MM.1S (cell line): ENCODE data around the gene AGAP1.

Experiments
- DNase-seq: peaks from one replicate; pipeline ENCODE4 v3.0.0-alpha.2; 2015
- H2AFZ ChIP-seq: fragments of 300-600 bp; sonication (generic); 2 replicates; pipeline ENCODE4 v1.6.0; 2016; ENCODE audit warnings: antibody characterized with exemption, low read length
- H3F3A ChIP-seq: fragments of 300-600 bp; sonication (generic); 2 replicates; pipeline ENCODE4 v1.6.1; 2016; ENCODE audit warnings: mild to moderate bottlenecking, antibody characterized with exemption, low read length, moderate library complexity, mixed read lengths; ENCODE audit not compliant: insufficient read depth
- H3K27ac ChIP-seq: fragments of 300-600 bp; sonication (generic); 2 replicates; pipeline ENCODE4 v1.5.1; 2016; ENCODE audit warnings: mild to moderate bottlenecking, low read length
- H3K27me3 ChIP-seq: fragments of 300-600 bp; sonication (generic); replicated peaks from 2 replicates; pipeline ENCODE4 v1.6.0; 2016; ENCODE audit warnings: low read length; ENCODE audit not compliant: insufficient read depth
- H3K36me3 ChIP-seq: fragments of 300-600 bp; sonication (generic); replicated peaks from 2 replicates; pipeline ENCODE4 v1.6.1; 2016; ENCODE audit warnings: mild to moderate bottlenecking, low read length, mixed read lengths; ENCODE audit not compliant: insufficient read depth
- H3K4me1 ChIP-seq: fragments of 300-600 bp; sonication (generic); 2 replicates; pipeline ENCODE4 v1.6.1; 2016; ENCODE audit warnings: low read length, mixed read lengths
- H3K4me2 ChIP-seq: fragments of 300-600 bp; sonication (generic); 2 replicates; pipeline ENCODE4 v1.6.0; 2016; ENCODE audit warnings: low read depth, low read length
- H3K4me3 ChIP-seq: fragments of 300-600 bp; sonication (generic); 2 replicates; pipeline ENCODE4 v1.5.1; 2016; ENCODE audit warnings: low read length, mixed read lengths
- H3K79me2 ChIP-seq: fragments of 300-600 bp; sonication (generic); 2 replicates; pipeline ENCODE4 v1.6.1; 2016; ENCODE audit warnings: mixed run types, low read length, mixed read lengths
- H3K9ac ChIP-seq: fragments of 300-600 bp; sonication (generic); 2 replicates; pipeline ENCODE4 v1.6.1; 2016; ENCODE audit warnings: low read length, mixed read lengths
- H3K9me2 ChIP-seq: fragments of 300-600 bp; sonication (generic); replicated peaks from 2 replicates; pipeline ENCODE4 v1.6.1; 2016; ENCODE audit warnings: mild to moderate bottlenecking, low read length, mixed read lengths; ENCODE audit not compliant: insufficient read depth
- H3K9me3 ChIP-seq: fragments of 300-600 bp; sonication (generic); replicated peaks from 2 replicates; pipeline ENCODE4 v1.6.1; 2016; ENCODE audit warnings: mild to moderate bottlenecking, low read length, mixed read lengths; ENCODE audit not compliant: insufficient read depth
- H4K20me1 ChIP-seq: fragments of 300-600 bp; sonication (generic); 2 replicates; pipeline ENCODE4 v1.6.1; 2016; ENCODE audit warnings: mild to moderate bottlenecking, low read length, moderate library complexity, mixed read lengths; ENCODE audit not compliant: insufficient read depth
- EZH2 ChIP-seq: fragments of 300-600 bp; sonication (generic); optimal IDR thresholded peaks from 2 replicates; pipeline ENCODE3; 2017; ENCODE audit warnings: low read depth, mild to moderate bottlenecking, antibody characterized with exemption, low read length, mixed read lengths
- EZH2phosphoT487 ChIP-seq: fragments of 300-600 bp; sonication (generic); IDR thresholded peaks from 2 replicates; pipeline ENCODE4 v1.6.1; 2018; ENCODE audit warnings: antibody characterized with exemption, low read length
- TF ChIP-seq, protein P1 (sequence below): fragments of 300-600 bp; sonication (generic); IDR thresholded peaks from 2 replicates; pipeline ENCODE4 v1.5.1; 2016; ENCODE audit warnings: antibody characterized with exemption, low read length, mixed read lengths

Gene AGAP1

DNA sequence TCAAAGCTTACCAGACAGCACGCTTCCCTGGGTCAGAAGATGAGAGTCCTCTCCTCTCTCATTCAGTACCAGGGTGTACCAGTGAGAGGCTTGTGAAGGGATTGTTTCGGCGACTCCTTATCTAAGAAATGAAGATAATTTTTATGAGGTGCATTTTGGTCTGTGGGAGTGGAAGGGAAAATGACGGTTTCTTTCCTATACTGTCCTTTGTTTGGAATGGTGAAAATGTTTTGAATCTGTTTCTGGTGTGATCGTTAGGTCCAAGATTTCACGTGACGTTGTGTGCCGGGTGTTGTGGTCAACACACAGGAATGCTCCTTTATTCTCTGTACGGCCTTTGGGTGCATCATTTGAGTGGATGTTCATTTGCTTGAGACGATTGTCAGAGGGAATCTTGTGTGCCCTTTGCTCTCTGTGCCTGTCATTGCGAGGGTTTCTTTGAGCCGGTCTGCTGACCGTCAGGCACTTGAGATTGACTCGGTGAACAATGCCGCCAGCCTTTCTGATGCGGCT, 183.5 kb downstream of the AGAP1 start:
- H2AFZ ChIP-seq, result no peak overlapping the region
- no peaks in the 10 kb centered on the region for H4K20me1 ChIP-seq
- H3K4me3 ChIP-seq, result no peak overlapping the region
- H3K27ac ChIP-seq, result no peak overlapping the region
- TF ChIP-seq, protein P1, sequence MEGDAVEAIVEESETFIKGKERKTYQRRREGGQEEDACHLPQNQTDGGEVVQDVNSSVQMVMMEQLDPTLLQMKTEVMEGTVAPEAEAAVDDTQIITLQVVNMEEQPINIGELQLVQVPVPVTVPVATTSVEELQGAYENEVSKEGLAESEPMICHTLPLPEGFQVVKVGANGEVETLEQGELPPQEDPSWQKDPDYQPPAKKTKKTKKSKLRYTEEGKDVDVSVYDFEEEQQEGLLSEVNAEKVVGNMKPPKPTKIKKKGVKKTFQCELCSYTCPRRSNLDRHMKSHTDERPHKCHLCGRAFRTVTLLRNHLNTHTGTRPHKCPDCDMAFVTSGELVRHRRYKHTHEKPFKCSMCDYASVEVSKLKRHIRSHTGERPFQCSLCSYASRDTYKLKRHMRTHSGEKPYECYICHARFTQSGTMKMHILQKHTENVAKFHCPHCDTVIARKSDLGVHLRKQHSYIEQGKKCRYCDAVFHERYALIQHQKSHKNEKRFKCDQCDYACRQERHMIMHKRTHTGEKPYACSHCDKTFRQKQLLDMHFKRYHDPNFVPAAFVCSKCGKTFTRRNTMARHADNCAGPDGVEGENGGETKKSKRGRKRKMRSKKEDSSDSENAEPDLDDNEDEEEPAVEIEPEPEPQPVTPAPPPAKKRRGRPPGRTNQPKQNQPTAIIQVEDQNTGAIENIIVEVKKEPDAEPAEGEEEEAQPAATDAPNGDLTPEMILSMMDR, result no peak
- no peak for TF ChIP-seq EZH2
- no peak for TF ChIP-seq EZH2phosphoT487
- no peaks in the 10 kb centered on the region for H3K4me1 ChIP-seq
- H3K9me3 ChIP-seq, result no peaks in the 10 kb centered on the region
- no peaks in the 10 kb centered on the region for H3K27me3 ChIP-seq
- no peak overlapping the region for H3K4me2 ChIP-seq
- H3K79me2 ChIP-seq, result peaks cover 92% of the 10 kb centered on the region
- no peaks in the 10 kb centered on the region for H3K9me2 ChIP-seq
- no peak for DNase-seq
- no peaks in the 10 kb centered on the region for H3F3A ChIP-seq
- no peak overlapping the region for H3K9ac ChIP-seq
- H3K36me3 ChIP-seq, result no peaks in the 10 kb centered on the region

DNA sequence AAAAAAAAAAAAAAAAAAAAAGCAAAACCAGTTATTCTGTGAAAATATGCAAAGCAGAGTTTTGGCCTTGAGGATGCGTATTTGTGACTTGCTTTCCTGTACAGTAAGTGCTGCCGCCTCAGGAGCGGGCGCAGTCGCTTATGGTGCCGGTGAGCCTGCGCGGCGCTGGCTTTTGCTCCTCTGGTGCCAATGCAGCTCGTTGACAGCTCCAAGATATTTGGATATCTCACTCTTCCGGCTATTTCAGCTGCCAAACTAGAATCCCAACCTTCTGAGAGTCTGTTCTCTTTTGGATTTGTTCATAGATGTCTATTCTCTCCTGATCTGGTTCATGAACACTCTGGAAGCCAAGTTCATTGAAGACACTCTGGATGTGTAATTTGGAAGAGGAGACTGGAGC, 184.1 kb downstream of the AGAP1 start:
- Histone ChIP-seq H2AFZ (no peak overlapping the region), H3K9me2 (no peaks in the 10 kb centered on the region), H3F3A (no peaks in the 10 kb centered on the region), H3K36me3 (no peaks in the 10 kb centered on the region), H3K4me1 (no peaks in the 10 kb centered on the region), H3K9ac (no peak overlapping the region), H3K79me2 (peaks cover 91% of the 10 kb centered on the region), H3K9me3 (no peaks in the 10 kb centered on the region), H3K27ac (no peak overlapping the region), H4K20me1 (no peaks in the 10 kb centered on the region), H3K27me3 (no peaks in the 10 kb centered on the region), H3K4me3 (no peak overlapping the region), H3K4me2 (no peak overlapping the region)
- no peak for DNase-seq
- TF ChIP-seq, protein P1, result no peak
- TF ChIP-seq EZH2 (no peak), EZH2phosphoT487 (no peak)

DNA sequence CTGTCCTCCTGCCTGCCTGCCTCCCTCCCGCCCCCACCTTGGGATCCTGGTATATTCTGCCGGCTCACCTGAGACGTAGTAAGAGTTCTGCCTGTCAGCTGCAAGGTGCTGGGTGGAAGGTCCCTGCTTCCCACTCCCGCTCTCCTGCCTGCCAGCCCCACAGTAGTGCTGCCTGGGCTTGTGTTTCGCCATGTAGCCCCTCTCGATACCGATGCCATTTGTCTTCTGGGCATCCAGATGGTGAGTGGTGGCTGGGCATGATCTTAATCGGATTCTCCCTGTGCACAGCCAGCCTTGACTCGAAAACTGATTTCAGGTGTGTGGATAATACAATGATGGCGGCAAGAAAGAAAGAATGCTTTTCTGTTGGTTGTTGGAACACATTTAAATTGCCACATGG, 184.9 kb downstream of the AGAP1 start:
- no peak for DNase-seq
- Histone ChIP-seq H3K9me2 (no peaks in the 10 kb centered on the region), H3K4me3 (no peak overlapping the region), H3K27me3 (no peaks in the 10 kb centered on the region), H2AFZ (no peak overlapping the region), H3K4me2 (no peak overlapping the region), H4K20me1 (no peaks in the 10 kb centered on the region), H3K27ac (no peak overlapping the region), H3K36me3 (no peaks in the 10 kb centered on the region), H3K9ac (no peak overlapping the region), H3K4me1 (no peaks in the 10 kb centered on the region), H3F3A (no peaks in the 10 kb centered on the region), H3K79me2 (peaks cover 83% of the 10 kb centered on the region), H3K9me3 (no peaks in the 10 kb centered on the region)
- TF ChIP-seq EZH2phosphoT487 (no peak), EZH2 (no peak)
- TF ChIP-seq, protein P1, result no peak
